Parietal lobe (tissue), 2 donors: Measurements from ENCODE around the gene ANXA8. TPM values are rescaled to one million over a fixed set of nuclear protein-coding genes. Genes with fewer than 3 reads are reported as not detected.

Experiments
- small RNA-seq: library from RNA; depleted of rRNA; stranded (forward); fragments of <200 nt; gene quantifications from one replicate; pipeline ENCODE3, GENCODE V24; 2014; ENCODE audit warnings: low replicate concordance
- total RNA-seq: library from RNA; depleted of rRNA; stranded (reverse); fragments of >200 nt; gene quantifications from one replicate; pipeline ENCODE4 v1.2.3, GENCODE V29; 2014

The ANXA8 gene
- not detected for total RNA-seq

GRCh38 chr10:47483923-47484322, at the start of gene ANXA8:
TSS of gene ANXA8 (minus strand) at chr10:47484115. CDS start at chr10:47483933, 182 bp downstream.

GRCh38 chr10:47523475-47523874, 39.6 kb upstream of the ANXA8 start, which contains the start of gene AGAP9:
TSS of gene AGAP9 (minus strand) at chr10:47523638. CDS start at chr10:47523526, 112 bp downstream.

GRCh38 chr10:47491600-47491999, 7.7 kb upstream of the ANXA8 start, which contains the start of gene FAM25G:
TSS of gene FAM25G (minus strand) at chr10:47491700. CDS start at chr10:47491674, 26 bp downstream.

Small RNA genes within 50 kb of the gene (small RNA-seq; reads per million reads assigned to genes)
- gene AL591684.3 (not detected), gene RNA5SP312 (not detected)

Other genes with a start within 250 kb of the ANXA8 start
- 6.3 TPM for gene GDF10, start 183.9 kb downstream of the ANXA8 start, total RNA-seq
- not detected for gene GDF2, start 161.7 kb downstream of the ANXA8 start, total RNA-seq
- gene RBP3, start 135.8 kb downstream of the ANXA8 start, total RNA-seq = not detected
- 2.5 TPM for gene ZNF488, start 99.8 kb downstream of the ANXA8 start, total RNA-seq
- not detected for gene FAM25G, start 7.6 kb upstream of the ANXA8 start, total RNA-seq
- gene AGAP9, start 39.5 kb upstream of the ANXA8 start, total RNA-seq = 7.5 TPM